GM23338 (cell line): ENCODE results near the gene PIK3C2A.

Experiments
- CREB1 ChIP-seq: fragments of 250-450 bp; sonication (Bioruptor Pico); IDR thresholded peaks from 2 replicates; pipeline ENCODE4 v1.5.0; 2020; ENCODE audit warnings: low read depth, mild to moderate bottlenecking, moderate library complexity
- CTCF ChIP-seq, 2 experiments: fragments of 200-600 bp in 1 of 2; sonication (generic) in 1 of 2; conservative IDR thresholded peaks; 2 replicates each; pipeline versions ENCODE4 v1.5.1 to v1.6.1; 2016 to 2017; ENCODE audit warnings: antibody characterized with exemption in 2 of 2, low read depth in 2 of 2, mild to moderate bottlenecking in 2 of 2, moderate library complexity in 1 of 2
- NANOG ChIP-seq: IDR thresholded peaks from 2 replicates; pipeline ENCODE4 v1.6.1; 2016; ENCODE audit warnings: antibody characterized with exemption, borderline replicate concordance

GRCh38 chr11:17208257-17208999 lies 642 bp upstream of the PIK3C2A start:
- TF ChIP-seq CTCF (conservative IDR thresholded peaks at IDR 0.05; ENCODE audit: low read depth in 2 of 2) = no peak
- TF ChIP-seq NANOG = no peak; the same call in 1 of the 2 replicates
- TF ChIP-seq CREB1 (CRISPR knock-in tag) = no peak
